Neural progenitor cell (in vitro differentiated cells): ENCODE measurements around the gene CAPN2.

Experiments used
- EZH2 ChIP-seq: fragments of 200-600 bp; sonication (generic); IDR thresholded peaks from 2 replicates; pipeline ENCODE4 v1.6.1; 2017; ENCODE audit warnings: antibody characterized with exemption, mild to moderate bottlenecking, moderate library complexity
- EZH2phosphoT487 ChIP-seq: fragments of 200-600 bp; sonication (generic); IDR thresholded peaks from 2 replicates; pipeline ENCODE4 v1.6.1; 2017; ENCODE audit warnings: antibody characterized with exemption
- TF ChIP-seq, protein P1 (sequence below): fragments of 200-600 bp; sonication (generic); IDR thresholded peaks from 2 replicates; pipeline ENCODE4 v1.5.1; 2017; ENCODE audit warnings: antibody characterized with exemption, mild to moderate bottlenecking

DNA sequence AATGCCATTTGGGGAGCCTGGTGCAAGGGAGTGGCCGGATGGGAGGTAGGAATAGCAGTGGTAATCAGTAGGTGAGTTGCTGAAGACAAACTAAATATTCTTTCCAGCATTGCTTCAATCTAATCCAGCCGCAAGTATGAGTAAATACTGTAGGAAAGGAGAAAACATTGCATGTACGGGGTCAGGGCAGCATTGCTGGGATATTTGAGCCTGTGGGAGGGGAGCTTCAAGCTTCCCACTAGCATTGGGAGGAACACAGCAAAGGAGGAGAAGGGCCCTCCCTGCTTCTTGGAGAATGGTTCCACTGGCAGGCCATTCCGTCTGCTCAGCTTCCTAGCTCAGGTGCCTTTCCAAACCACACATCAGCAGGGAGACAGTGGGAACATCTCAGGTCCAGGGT lies 15.2 kb downstream of the CAPN2 start:
- TF ChIP-seq, protein P1, sequence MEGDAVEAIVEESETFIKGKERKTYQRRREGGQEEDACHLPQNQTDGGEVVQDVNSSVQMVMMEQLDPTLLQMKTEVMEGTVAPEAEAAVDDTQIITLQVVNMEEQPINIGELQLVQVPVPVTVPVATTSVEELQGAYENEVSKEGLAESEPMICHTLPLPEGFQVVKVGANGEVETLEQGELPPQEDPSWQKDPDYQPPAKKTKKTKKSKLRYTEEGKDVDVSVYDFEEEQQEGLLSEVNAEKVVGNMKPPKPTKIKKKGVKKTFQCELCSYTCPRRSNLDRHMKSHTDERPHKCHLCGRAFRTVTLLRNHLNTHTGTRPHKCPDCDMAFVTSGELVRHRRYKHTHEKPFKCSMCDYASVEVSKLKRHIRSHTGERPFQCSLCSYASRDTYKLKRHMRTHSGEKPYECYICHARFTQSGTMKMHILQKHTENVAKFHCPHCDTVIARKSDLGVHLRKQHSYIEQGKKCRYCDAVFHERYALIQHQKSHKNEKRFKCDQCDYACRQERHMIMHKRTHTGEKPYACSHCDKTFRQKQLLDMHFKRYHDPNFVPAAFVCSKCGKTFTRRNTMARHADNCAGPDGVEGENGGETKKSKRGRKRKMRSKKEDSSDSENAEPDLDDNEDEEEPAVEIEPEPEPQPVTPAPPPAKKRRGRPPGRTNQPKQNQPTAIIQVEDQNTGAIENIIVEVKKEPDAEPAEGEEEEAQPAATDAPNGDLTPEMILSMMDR = no peak
- TF ChIP-seq EZH2 (no peak), EZH2phosphoT487 (no peak)
